Activated CD8-positive, alpha-beta memory T cell treated with anti-CD3 and anti-CD28 coated beads, Interleukin-2, amount 10 ng/mL, durations not matched to agents 7 days and 5 days (primary cell): ENCODE data around the gene TAPT1. TPM values are rescaled to one million over a fixed set of nuclear protein-coding genes. Genes with fewer than 3 reads are reported as not detected.

Experiments used
- ATAC-seq: fragments of 150-1000 bp; cut with Tn5 transposase; one replicate; pipeline ENCODE4 v1.10.0; 2021; ENCODE audit warnings: moderate library complexity
- CTCF ChIA-PET: fragments of 350-600 bp; sonication (Branson Sonifier 250); formaldehyde crosslinking; loops from one replicate; lab custom pipeline; 2021; ENCODE audit warnings: antibody characterized with exemption; lab: Charles Lee
- DNase-seq: peaks from one replicate; pipeline ENCODE4 v3.0.0-alpha.2; 2020
- H3K27ac Mint-ChIP-seq: one replicate; pipeline ENCODE4 v1.8.0; 2021; ENCODE audit warnings: mild to moderate bottlenecking, mixed read lengths
- H3K27me3 Mint-ChIP-seq: one replicate; pipeline ENCODE4 v1.8.0; 2021; ENCODE audit warnings: mixed read lengths
- H3K36me3 Mint-ChIP-seq: one replicate; pipeline ENCODE4 v1.8.0; 2021; ENCODE audit warnings: mild to moderate bottlenecking, mixed read lengths
- H3K4me1 Mint-ChIP-seq: one replicate; pipeline ENCODE4 v1.8.0; 2021; ENCODE audit warnings: mixed read lengths
- H3K4me3 Mint-ChIP-seq: one replicate; pipeline ENCODE4 v1.8.0; 2021; ENCODE audit warnings: mild to moderate bottlenecking, moderate library complexity, mixed read lengths
- H3K9me3 Mint-ChIP-seq: one replicate; pipeline ENCODE4 v1.8.0; 2022; ENCODE audit warnings: low read depth, mixed read lengths
- total RNA-seq, 2 experiments: library from RNA; stranded (reverse); gene quantifications; one replicate each; pipeline ENCODE4 v1.2.3, GENCODE V29; 2021

TAPT1 gene
- total RNA-seq, 2 experiments from 2014 or later, result 34.4 to 37.5 TPM

- no peak for DNase-seq
- Mint-ChIP-seq H3K27ac (no peak overlapping the region), H3K9me3 (no peaks in the 10 kb centered on the region), H3K4me1 (peaks cover 60% of the 10 kb centered on the region), H3K36me3 (peaks cover 41% of the 10 kb centered on the region), H3K27me3 (no peaks in the 10 kb centered on the region), H3K4me3 (no peak overlapping the region)
- CTCF ChIA-PET, result interaction anchor here (1.2 kb wide), 1 partner anchor 8 kb away, joined by 3 read pairs; no protein-coding TSS in a partner anchor
- ATAC-seq, result no peak
Measured at GRCh38 chr4:16218950-16219349, 7.3 kb downstream of the TAPT1 start.

- H3K9me3 Mint-ChIP-seq, result no peaks in the 10 kb centered on the region
- ATAC-seq (no peak), DNase-seq (no peak)
- no peak overlapping the region for H3K4me3 Mint-ChIP-seq
- H3K27me3 Mint-ChIP-seq, result no peaks in the 10 kb centered on the region
- CTCF ChIA-PET, result interaction anchor here (1.3 kb wide), 2 partner anchors 18 to 42 kb away, joined by 3 read pairs; no protein-coding TSS in a partner anchor
- peaks cover 59% of the 10 kb centered on the region for H3K4me1 Mint-ChIP-seq
- H3K27ac Mint-ChIP-seq, result peak overlapping the region; percentile 20
- H3K36me3 Mint-ChIP-seq, result peaks cover 42% of the 10 kb centered on the region
Measured at GRCh38 chr4:16217300-16218051, 8.8 kb downstream of the TAPT1 start.

GRCh38 chr4:16213121-16213520 lies 13.2 kb downstream of the TAPT1 start:
- peaks cover 51% of the 10 kb centered on the region for H3K4me1 Mint-ChIP-seq
- peak; percentile 33 for ATAC-seq
- H3K27me3 Mint-ChIP-seq, result no peaks in the 10 kb centered on the region
- no peak overlapping the region for H3K4me3 Mint-ChIP-seq
- CTCF ChIA-PET, result interaction anchor here (1.2 to 1.5 kb wide), 3 partner anchors 8 to 51 kb away, joined by 3 to 6 read pairs (median 4); no protein-coding TSS in a partner anchor
- H3K9me3 Mint-ChIP-seq, result no peaks in the 10 kb centered on the region
- H3K27ac Mint-ChIP-seq, result peak overlapping the region; percentile 37
- no peak for DNase-seq
- peaks cover 44% of the 10 kb centered on the region for H3K36me3 Mint-ChIP-seq

DNA sequence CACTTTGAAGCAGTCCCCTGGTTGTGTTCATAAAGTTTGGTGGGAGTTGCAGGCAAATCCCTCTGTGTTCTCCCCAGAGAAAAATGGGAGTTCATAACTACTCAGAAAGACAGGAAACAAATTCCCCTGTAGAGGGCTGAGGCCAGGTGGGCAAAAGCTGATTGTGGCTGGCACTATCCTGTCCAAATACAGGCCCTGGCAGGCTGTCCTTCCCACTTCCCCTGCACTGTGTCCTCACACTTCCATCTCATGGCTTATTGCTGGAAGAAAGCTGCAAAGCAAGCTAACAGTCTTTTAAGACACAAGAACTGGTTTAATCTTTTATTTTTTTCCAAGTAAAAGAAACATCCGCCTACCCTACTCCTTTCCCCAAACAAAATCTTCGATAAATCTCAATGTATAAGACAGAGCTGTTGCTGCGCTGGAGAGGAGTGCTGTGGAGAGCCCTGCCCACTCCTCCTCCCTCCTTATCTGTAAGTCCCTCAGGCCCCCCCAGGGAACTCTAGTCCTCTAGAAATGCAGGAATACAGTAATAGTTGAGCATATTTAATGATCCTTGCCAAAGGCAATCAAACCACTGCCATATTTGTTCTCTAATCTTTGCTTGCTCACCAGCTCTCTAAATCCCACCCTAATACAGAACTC lies 14.0 kb downstream of the TAPT1 start:
- CTCF ChIA-PET, result interaction anchor here (1.1 to 1.3 kb wide), 2 partner anchors 10 to 13 kb away, joined by 3 read pairs; no protein-coding TSS in a partner anchor
- no peaks in the 10 kb centered on the region for H3K9me3 Mint-ChIP-seq
- peaks cover 44% of the 10 kb centered on the region for H3K36me3 Mint-ChIP-seq
- H3K4me1 Mint-ChIP-seq, result peaks cover 48% of the 10 kb centered on the region
- DNase-seq (no peak), ATAC-seq (no peak)
- peak overlapping the region; percentile 1 for H3K27ac Mint-ChIP-seq
- H3K27me3 Mint-ChIP-seq, result no peaks in the 10 kb centered on the region
- no peak overlapping the region for H3K4me3 Mint-ChIP-seq

- Mint-ChIP-seq H3K27me3 (no peaks in the 10 kb centered on the region), H3K4me3 (no peak overlapping the region), H3K4me1 (peaks cover 31% of the 10 kb centered on the region), H3K27ac (no peak overlapping the region), H3K9me3 (no peaks in the 10 kb centered on the region), H3K36me3 (peaks cover 13% of the 10 kb centered on the region)
- ATAC-seq, result no peak
- CTCF ChIA-PET, result interaction anchor here (1.2 to 2.1 kb wide), 2 partner anchors 11 to 57 kb away, joined by 3 to 9 read pairs; no protein-coding TSS in a partner anchor
- DNase-seq, result no peak
Measured at GRCh38 chr4:16207409-16207808, 18.9 kb downstream of the TAPT1 start.

- ATAC-seq (peak; percentile 49), DNase-seq (peak; percentile 55)
- Mint-ChIP-seq H3K27ac (peak overlapping the region; percentile 13), H3K27me3 (no peaks in the 10 kb centered on the region), H3K36me3 (peaks cover 8% of the 10 kb centered on the region), H3K4me3 (no peak overlapping the region), H3K9me3 (no peaks in the 10 kb centered on the region), H3K4me1 (peaks cover 25% of the 10 kb centered on the region)
- CTCF ChIA-PET, result interaction anchor here (1.2 to 2.1 kb wide), 2 partner anchors 10 to 57 kb away, joined by 3 to 9 read pairs; no protein-coding TSS in a partner anchor
Measured at GRCh38 chr4:16206848-16207247, 19.4 kb downstream of the TAPT1 start.

- CTCF ChIA-PET, result interaction anchor here (0.6 to 2.1 kb wide), 12 partner anchors 7 to 58 kb away, joined by 3 to 9 read pairs (median 4); no protein-coding TSS in a partner anchor
- no peaks in the 10 kb centered on the region for H3K9me3 Mint-ChIP-seq
- no peak for DNase-seq
- H3K27ac Mint-ChIP-seq, result no peak overlapping the region
- H3K4me3 Mint-ChIP-seq, result no peak overlapping the region
- H3K4me1 Mint-ChIP-seq, result peaks cover 24% of the 10 kb centered on the region
- ATAC-seq, result no peak
- no peaks in the 10 kb centered on the region for H3K27me3 Mint-ChIP-seq
- H3K36me3 Mint-ChIP-seq, result peaks cover 7% of the 10 kb centered on the region
Measured at GRCh38 chr4:16206301-16206700, 20.0 kb downstream of the TAPT1 start.

DNA sequence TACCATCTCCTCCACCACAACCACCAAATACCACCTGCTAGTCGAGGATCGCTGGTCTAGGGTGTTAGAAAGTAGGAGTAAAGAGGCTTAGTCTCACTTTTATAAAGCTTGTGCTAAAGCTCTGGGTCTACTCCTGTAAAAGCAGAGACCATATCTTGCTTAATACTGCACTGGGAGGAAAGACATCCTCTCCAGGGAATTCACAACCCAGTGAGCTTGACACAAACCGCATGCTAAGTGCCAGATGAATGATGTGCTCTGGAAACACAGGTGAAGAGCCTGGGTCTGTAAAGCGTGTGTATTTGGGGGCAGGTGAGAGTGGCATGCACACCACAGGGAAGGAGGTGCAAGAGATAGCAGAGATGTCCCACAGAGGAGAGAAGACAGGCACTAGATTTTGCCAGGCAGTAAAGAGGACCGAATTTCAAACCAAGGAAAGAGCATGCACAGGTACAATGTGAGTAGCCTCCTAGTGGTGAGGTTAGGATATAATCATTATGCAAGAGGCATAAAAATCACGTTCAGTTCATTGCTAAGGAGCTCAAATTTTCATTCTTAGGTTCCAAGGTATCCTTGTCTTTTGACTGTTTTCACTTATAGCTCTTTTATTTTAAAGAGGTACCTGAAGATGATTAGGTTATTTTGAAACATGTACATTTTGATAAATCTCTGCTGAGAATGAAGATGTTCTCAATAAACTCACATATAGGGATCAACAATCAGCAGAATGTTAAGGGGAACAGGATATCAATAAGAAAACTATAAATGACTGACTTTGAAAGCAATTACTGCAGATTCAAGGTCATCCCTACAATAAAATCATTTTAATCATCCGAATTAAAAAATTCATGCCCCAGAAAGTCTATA lies 20.7 kb downstream of the TAPT1 start:
- CTCF ChIA-PET, result interaction anchor here (0.6 to 2.1 kb wide), 13 partner anchors 8 to 323 kb away, joined by 3 to 9 read pairs (median 4); no protein-coding TSS in a partner anchor
- ATAC-seq, result peak; percentile 75
- peaks cover 6% of the 10 kb centered on the region for H3K36me3 Mint-ChIP-seq
- no peak overlapping the region for H3K4me3 Mint-ChIP-seq
- H3K4me1 Mint-ChIP-seq, result peaks cover 24% of the 10 kb centered on the region
- H3K27me3 Mint-ChIP-seq, result no peaks in the 10 kb centered on the region
- no peaks in the 10 kb centered on the region for H3K9me3 Mint-ChIP-seq
- DNase-seq, result no peak
- H3K27ac Mint-ChIP-seq, result no peak overlapping the region

GRCh38 chr4:16204505-16204904 lies 21.8 kb downstream of the TAPT1 start:
- peaks cover 2% of the 10 kb centered on the region for H3K36me3 Mint-ChIP-seq
- no peaks in the 10 kb centered on the region for H3K27me3 Mint-ChIP-seq
- peaks cover 24% of the 10 kb centered on the region for H3K4me1 Mint-ChIP-seq
- CTCF ChIA-PET, result no interaction called here
- H3K27ac Mint-ChIP-seq, result no peak overlapping the region
- no peak for DNase-seq
- no peak overlapping the region for H3K4me3 Mint-ChIP-seq
- no peaks in the 10 kb centered on the region for H3K9me3 Mint-ChIP-seq
- no peak for ATAC-seq

GRCh38 chr4:16203083-16203482 lies 23.2 kb downstream of the TAPT1 start:
- CTCF ChIA-PET, result interaction anchor here (1.0 kb wide), 1 partner anchor 9 kb away, joined by 3 read pairs; no protein-coding TSS in a partner anchor
- peaks cover 24% of the 10 kb centered on the region for H3K4me1 Mint-ChIP-seq
- H3K4me3 Mint-ChIP-seq, result no peak overlapping the region
- no peak for ATAC-seq
- H3K9me3 Mint-ChIP-seq, result no peaks in the 10 kb centered on the region
- no peaks in the 10 kb centered on the region for H3K27me3 Mint-ChIP-seq
- no peaks in the 10 kb centered on the region for H3K36me3 Mint-ChIP-seq
- DNase-seq, result no peak
- H3K27ac Mint-ChIP-seq, result no peak overlapping the region

DNA sequence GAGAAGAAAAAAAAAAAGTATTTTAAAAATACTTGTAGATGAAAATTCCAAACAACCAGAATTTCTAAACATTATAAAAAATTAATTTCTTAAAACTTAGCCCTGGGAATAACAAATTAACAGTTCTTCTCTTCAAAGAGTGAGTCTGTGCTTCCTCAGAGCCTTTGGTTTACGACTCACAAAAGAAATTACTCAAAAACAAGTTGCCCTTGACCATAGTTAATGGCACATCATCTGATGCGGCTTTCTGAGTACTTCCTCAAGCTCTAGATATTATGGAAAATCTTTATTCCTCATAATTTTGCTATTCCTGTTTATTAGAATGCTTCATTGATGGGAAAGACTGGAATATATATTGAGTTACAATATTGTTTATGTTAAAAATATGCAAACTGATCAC lies 23.7 kb downstream of the TAPT1 start:
- CTCF ChIA-PET, result interaction anchor here (1.0 kb wide), 1 partner anchor 10 kb away, joined by 3 read pairs; no protein-coding TSS in a partner anchor

DNA sequence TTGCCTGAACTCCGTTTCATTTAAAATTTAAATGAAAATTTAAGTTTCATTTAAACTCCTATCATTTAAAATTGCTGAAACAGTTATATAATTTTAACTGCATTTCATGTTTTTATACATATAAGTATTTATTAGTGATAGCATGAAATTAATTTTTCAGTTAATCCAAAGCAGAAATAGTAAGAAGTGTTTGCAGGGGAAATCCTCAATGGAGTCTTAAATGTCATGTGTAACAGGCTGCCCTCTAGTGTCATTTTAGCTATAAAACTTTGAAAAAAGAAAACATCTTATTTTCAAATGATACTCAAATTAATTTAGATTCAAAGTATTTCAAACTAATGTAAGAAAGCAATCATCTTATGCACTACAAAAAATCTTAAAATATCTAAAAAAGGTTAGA lies 27.2 kb downstream of the TAPT1 start:
- CTCF ChIA-PET, result interaction anchor here (0.8 to 1.5 kb wide), 10 partner anchors 9 to 176 kb away, joined by 3 to 5 read pairs (median 3); no protein-coding TSS in a partner anchor
- H3K36me3 Mint-ChIP-seq, result peaks cover 2% of the 10 kb centered on the region
- no peak overlapping the region for H3K27ac Mint-ChIP-seq
- DNase-seq (no peak), ATAC-seq (no peak)
- no peaks in the 10 kb centered on the region for H3K27me3 Mint-ChIP-seq
- no peaks in the 10 kb centered on the region for H3K9me3 Mint-ChIP-seq
- no peak overlapping the region for H3K4me3 Mint-ChIP-seq
- H3K4me1 Mint-ChIP-seq, result peaks cover 8% of the 10 kb centered on the region

More for the DNA sequence above, 23.7 kb downstream of the TAPT1 start:
- ATAC-seq, result no peak
- Mint-ChIP-seq H3K4me1 (peaks cover 23% of the 10 kb centered on the region), H3K4me3 (no peak overlapping the region), H3K27ac (no peak overlapping the region), H3K27me3 (no peaks in the 10 kb centered on the region), H3K9me3 (no peaks in the 10 kb centered on the region), H3K36me3 (no peaks in the 10 kb centered on the region)
- no peak for DNase-seq
